A549 (cell line): ENCODE measurements around the gene HEXD. TPM values are rescaled to one million over a fixed set of nuclear protein-coding genes. Genes with fewer than 3 reads are reported as not detected.

Source experiments
- ATAC-seq, 2 experiments: fragments of 200-7000 bp in 1 of 2; fragments of >200 bp in 1 of 2; cut with Nextera tagmentation in 1 of 2; cut with Tn5 transposase in 1 of 2; 3 replicates each; pipeline versions ENCODE4 v1.8.0 to v1.9.1; 2018 to 2020; ENCODE audit warnings: mild to moderate bottlenecking in 1 of 2, moderate library complexity in 1 of 2
- CTCF ChIA-PET: fragments of 300-600 bp; sonication (Branson Sonifier 250); formaldehyde crosslinking; extraction: SDS; loops from one replicate; lab custom pipeline; 2021; ENCODE audit warnings: antibody characterized with exemption, inconsistent platforms; lab: Yijun Ruan, JAX
- POLR2A ChIA-PET: fragments of 350-600 bp; formaldehyde crosslinking; extraction: SDS; loops from one replicate; lab custom pipeline; 2021; ENCODE audit warnings: antibody characterized with exemption, inconsistent platforms; lab: Yijun Ruan, JAX
- DNase-seq, 2 experiments: peaks; one replicate each; pipeline versions ENCODE4 v3.0.0 to v3.0.0-alpha.2; 2011 to 2016; ENCODE audit warnings: low read depth in 1 of 2, low spot score in 1 of 2
- FAIRE-seq: peaks from 2 replicates; lab custom pipeline; 2011; peaks lifted over from hg19 to GRCh38; lab: Jason Lieb, UNC
- H3K27ac ChIP-seq, 2 experiments: fragments of >200 bp; sonication (Bioruptor Twin); formaldehyde crosslinking; 3 replicates each; pipeline ENCODE4 v1.5.1; 2016 to 2017
- H3K4me1 ChIP-seq: fragments of >200 bp; sonication (Bioruptor Twin); formaldehyde crosslinking; 3 replicates; pipeline ENCODE4 v1.6.1; 2016
- H3K4me2 ChIP-seq: fragments of >200 bp; sonication (Bioruptor Twin); formaldehyde crosslinking; 3 replicates; pipeline ENCODE4 v1.6.1; 2016
- H3K4me3 ChIP-seq: fragments of >200 bp; sonication (Bioruptor Twin); formaldehyde crosslinking; 3 replicates; pipeline ENCODE4 v1.5.1; 2016
- H3K9me3 ChIP-seq: fragments of >200 bp; sonication (Bioruptor Twin); formaldehyde crosslinking; 3 replicates; pipeline ENCODE4 v1.6.1; 2016
- EHF ChIP-seq: fragments of 250-450 bp; sonication (Bioruptor Pico); IDR thresholded peaks from 2 replicates; pipeline ENCODE4 v1.5.0; 2020; ENCODE audit warnings: mild to moderate bottlenecking
- FOSB ChIP-seq: fragments of 250-450 bp; sonication (Bioruptor Pico); IDR thresholded peaks from 2 replicates; pipeline ENCODE4 v1.5.0; 2020; ENCODE audit warnings: mild to moderate bottlenecking, moderate library complexity
- FOXS1 ChIP-seq: fragments of 250-450 bp; sonication (Bioruptor Pico); IDR thresholded peaks from 2 replicates; pipeline ENCODE4 v1.5.0; 2020; ENCODE audit warnings: mild to moderate bottlenecking, moderate library complexity
- GATA3 ChIP-seq: IDR thresholded peaks from 2 replicates; pipeline ENCODE4 v1.6.1; 2012; ENCODE audit warnings: borderline replicate concordance
- HOXB5 ChIP-seq: fragments of 250-450 bp; sonication (Bioruptor Pico); IDR thresholded peaks from 2 replicates; pipeline ENCODE4 v1.5.0; 2020; ENCODE audit warnings: mild to moderate bottlenecking, moderate library complexity
- KDM5A ChIP-seq: fragments of 200-600 bp; sonication (generic); IDR thresholded peaks from 2 replicates; pipeline ENCODE4 v1.6.1; 2016; ENCODE audit warnings: antibody characterized with exemption, mild to moderate bottlenecking
- NFE2L2 ChIP-seq: fragments of 150-350 bp; conservative IDR thresholded peaks from 2 replicates; pipeline ENCODE4 v1.6.1; 2014; ENCODE audit warnings: low read length
- PHF8 ChIP-seq: fragments of 200-600 bp; sonication (generic); IDR thresholded peaks from 2 replicates; pipeline ENCODE4 v1.6.1; 2016; ENCODE audit warnings: low read depth, mild to moderate bottlenecking, antibody characterized with exemption, moderate library complexity, borderline replicate concordance
- POLR2A ChIP-seq: IDR thresholded peaks from 2 replicates; pipeline ENCODE4 v1.6.1; 2012; ENCODE audit warnings: mild to moderate bottlenecking, low read length
- RARB ChIP-seq: fragments of 250-450 bp; sonication (Bioruptor Pico); IDR thresholded peaks from 2 replicates; pipeline ENCODE4 v1.8.0; 2021; ENCODE audit warnings: mild to moderate bottlenecking, moderate library complexity
- RCOR1 ChIP-seq: fragments of 150-350 bp; IDR thresholded peaks from 2 replicates; pipeline ENCODE4 v1.6.1; 2014; ENCODE audit warnings: antibody characterized with exemption, low read length, low read depth
- RFX5 ChIP-seq: fragments of 450-650 bp; IDR thresholded peaks from 2 replicates; pipeline ENCODE4 v1.7.1; 2014; ENCODE audit warnings: antibody characterized with exemption, mild to moderate bottlenecking, moderate library complexity
- ZNF302 ChIP-seq: fragments of 250-450 bp; sonication (Bioruptor Pico); IDR thresholded peaks from 2 replicates; pipeline ENCODE4 v1.9.0; 2021; ENCODE audit warnings: inconsistent platforms, mild to moderate bottlenecking, moderate library complexity
- WGBS: methylation state at CpG from one replicate; pipeline ENCODE4 v1.1.6; 2017; ENCODE audit errors: missing lambda C conversion rate; 5-methylcytosine and 5-hydroxymethylcytosine counted together
- polyA plus RNA-seq, 4 experiments: library from polyadenylated mRNA; depleted of rRNA in 3 of 4; stranded (reverse); fragments of >200 nt; fragmentation: RNase III in 1 of 4; extraction: RNeasy Plus Mini Kit Qiagen cat#74134 plus additional on column Dnase treatment in 1 of 4; gene quantifications; 2 replicates in 3 of 4; 3 replicates in 1 of 4; pipeline ENCODE4 v1.2.3, GENCODE V29; 2011 to 2017
- TF ChIP-seq, protein P1 (sequence below): fragments of 250-450 bp; sonication (Bioruptor Pico); IDR thresholded peaks from 2 replicates; pipeline ENCODE4 v1.5.0; 2020; ENCODE audit warnings: low read depth, mild to moderate bottlenecking, moderate library complexity
- TF ChIP-seq, protein P2 (sequence below): fragments of 200-600 bp; sonication (generic); IDR thresholded peaks from 2 replicates; pipeline ENCODE4 v1.6.1; 2016; ENCODE audit warnings: antibody characterized with exemption, mild to moderate bottlenecking, moderate library complexity
- TF ChIP-seq, protein P3 (sequence below): fragments of >200 bp; sonication (Bioruptor Twin); formaldehyde crosslinking; IDR thresholded peaks from 3 replicates; pipeline ENCODE4 v1.6.1; 2016
- TF ChIP-seq, protein P4 (sequence below): fragments of >200 bp; sonication (Bioruptor Twin); formaldehyde crosslinking; IDR thresholded peaks from 3 replicates; pipeline ENCODE4 v1.5.1; 2016
- TF ChIP-seq, protein P5 (sequence below): fragments of 250-450 bp; sonication (Bioruptor Pico); IDR thresholded peaks from 2 replicates; pipeline ENCODE4 v1.5.0; 2021; ENCODE audit warnings: mild to moderate bottlenecking, moderate library complexity, borderline replicate concordance
- TF ChIP-seq, protein P6 (sequence below): IDR thresholded peaks from 2 replicates; pipeline ENCODE4 v1.6.1; 2012

The HEXD gene
- polyA plus RNA-seq, 2 of the 4 experiments (the other 2 are of a cell fraction): 18.0 to 19.5 TPM

DNA sequence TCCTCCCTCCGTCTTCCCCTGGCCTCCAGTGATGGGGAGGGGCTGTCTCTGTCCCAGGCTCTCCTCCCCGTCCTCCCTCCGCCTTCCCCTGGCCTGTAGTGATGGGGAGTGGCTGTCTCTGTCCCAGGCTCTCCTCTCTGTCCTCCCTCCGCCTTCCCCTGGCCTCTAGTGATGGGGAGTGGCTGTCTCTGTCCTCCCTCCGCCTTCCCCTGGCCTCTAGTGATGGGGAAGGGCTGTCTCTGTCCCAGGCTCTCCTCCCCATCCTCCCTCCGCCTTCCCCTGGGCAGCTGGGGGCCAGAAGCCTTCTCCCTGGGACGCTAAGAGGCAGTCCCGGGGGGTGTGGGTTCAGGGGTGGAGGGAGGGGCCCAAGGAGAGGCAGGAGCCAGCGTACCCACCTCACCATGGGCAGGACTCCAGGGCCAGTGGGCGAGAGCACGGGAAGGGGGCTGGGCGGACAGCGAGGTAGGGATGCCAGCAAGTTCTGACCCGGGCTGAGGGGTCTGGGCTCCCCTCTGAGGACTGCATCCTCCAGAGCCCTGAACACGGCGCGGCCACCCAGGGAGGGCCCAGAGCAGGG is 31.8 kb upstream of the HEXD start:
- Histone ChIP-seq H3K4me2 (no peak overlapping the region), H3K9me3 (no peaks in the 10 kb centered on the region), H3K27ac (peak overlapping the region in 1 of 2 experiments; percentile 3; a peak in 2 of 6 replicates), H3K4me1 (peaks cover 24% of the 10 kb centered on the region), H3K4me3 (no peak overlapping the region)
- no peak for FAIRE-seq
- WGBS: 72% methylated on average over 12 of the region's 17 CpGs
- ChIA-PET CTCF (interaction anchor here (0.9 to 2.2 kb wide), 3 partner anchors 11 to 150 kb away, joined by 3 to 7 read pairs (median 5); no protein-coding TSS in a partner anchor), POLR2A (no interaction called here)
- TF ChIP-seq NFE2L2: no peak
- no peak for DNase-seq
- ATAC-seq: peak in 1 of 2 experiments; percentile 12; a peak in 3 of 6 replicates

DNA sequence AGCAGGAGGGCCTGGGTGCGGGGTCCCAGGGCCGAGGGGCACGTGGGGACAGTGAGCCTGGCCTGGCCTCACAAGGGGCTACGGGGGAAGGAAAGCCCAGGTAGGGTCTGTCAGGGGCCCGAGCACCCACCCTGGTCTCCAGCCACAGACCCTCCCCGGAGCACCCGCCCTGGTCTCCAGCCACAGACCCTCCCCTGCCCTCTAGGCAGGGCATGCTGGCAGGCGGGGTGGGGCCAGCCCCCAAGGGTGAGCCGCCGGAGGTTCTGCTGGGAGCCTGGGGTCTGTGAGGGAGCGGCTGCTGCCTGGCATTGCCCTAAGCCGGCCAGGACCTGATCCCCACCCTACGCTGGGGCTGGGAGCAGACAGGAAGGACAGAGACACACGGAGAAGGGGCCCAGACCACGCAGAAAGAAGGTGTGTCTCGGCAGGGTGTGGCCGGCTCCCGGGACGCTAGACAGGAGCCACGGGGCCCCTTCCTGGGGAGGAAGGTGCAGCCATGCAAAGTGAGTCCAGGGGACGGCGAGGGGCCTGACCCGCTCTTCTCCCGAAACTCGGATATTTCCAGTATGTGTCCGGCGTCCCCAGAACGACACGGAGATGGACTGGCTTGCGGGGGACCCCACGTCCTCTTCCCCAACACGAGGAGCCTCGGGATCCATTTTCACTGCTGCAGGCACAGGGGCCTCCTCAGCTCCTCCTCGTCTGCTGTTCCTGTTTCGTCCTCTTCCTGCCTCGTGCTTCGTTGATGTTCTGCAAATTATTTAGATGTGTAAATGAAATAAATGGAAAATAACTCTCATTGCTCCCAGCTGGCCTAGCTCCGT is 31.1 kb upstream of the HEXD start:
- ATAC-seq (peak in 1 of 2 experiments; percentile 7; a peak in 1 of 6 replicates), FAIRE-seq (no peak), DNase-seq (no peak)
- Histone ChIP-seq H3K4me1 (peaks cover 24% of the 10 kb centered on the region), H3K4me3 (no peak overlapping the region), H3K27ac (peak overlapping the region in 1 of 2 experiments; percentile 3; a peak in 2 of 6 replicates), H3K9me3 (no peaks in the 10 kb centered on the region), H3K4me2 (no peak overlapping the region)
- POLR2A ChIA-PET: no interaction called here
- 71% methylated on average over 37 of the region's 38 CpGs for WGBS
- TF ChIP-seq, protein P1, sequence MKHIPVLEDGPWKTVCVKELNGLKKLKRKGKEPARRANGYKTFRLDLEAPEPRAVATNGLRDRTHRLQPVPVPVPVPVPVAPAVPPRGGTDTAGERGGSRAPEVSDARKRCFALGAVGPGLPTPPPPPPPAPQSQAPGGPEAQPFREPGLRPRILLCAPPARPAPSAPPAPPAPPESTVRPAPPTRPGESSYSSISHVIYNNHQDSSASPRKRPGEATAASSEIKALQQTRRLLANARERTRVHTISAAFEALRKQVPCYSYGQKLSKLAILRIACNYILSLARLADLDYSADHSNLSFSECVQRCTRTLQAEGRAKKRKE (CRISPR knock-in tag): no peak
- TF ChIP-seq RARB (CRISPR knock-in tag): no peak
- no peak for TF ChIP-seq FOSB
- TF ChIP-seq HOXB5 (CRISPR knock-in tag): no peak
- TF ChIP-seq, protein P2, sequence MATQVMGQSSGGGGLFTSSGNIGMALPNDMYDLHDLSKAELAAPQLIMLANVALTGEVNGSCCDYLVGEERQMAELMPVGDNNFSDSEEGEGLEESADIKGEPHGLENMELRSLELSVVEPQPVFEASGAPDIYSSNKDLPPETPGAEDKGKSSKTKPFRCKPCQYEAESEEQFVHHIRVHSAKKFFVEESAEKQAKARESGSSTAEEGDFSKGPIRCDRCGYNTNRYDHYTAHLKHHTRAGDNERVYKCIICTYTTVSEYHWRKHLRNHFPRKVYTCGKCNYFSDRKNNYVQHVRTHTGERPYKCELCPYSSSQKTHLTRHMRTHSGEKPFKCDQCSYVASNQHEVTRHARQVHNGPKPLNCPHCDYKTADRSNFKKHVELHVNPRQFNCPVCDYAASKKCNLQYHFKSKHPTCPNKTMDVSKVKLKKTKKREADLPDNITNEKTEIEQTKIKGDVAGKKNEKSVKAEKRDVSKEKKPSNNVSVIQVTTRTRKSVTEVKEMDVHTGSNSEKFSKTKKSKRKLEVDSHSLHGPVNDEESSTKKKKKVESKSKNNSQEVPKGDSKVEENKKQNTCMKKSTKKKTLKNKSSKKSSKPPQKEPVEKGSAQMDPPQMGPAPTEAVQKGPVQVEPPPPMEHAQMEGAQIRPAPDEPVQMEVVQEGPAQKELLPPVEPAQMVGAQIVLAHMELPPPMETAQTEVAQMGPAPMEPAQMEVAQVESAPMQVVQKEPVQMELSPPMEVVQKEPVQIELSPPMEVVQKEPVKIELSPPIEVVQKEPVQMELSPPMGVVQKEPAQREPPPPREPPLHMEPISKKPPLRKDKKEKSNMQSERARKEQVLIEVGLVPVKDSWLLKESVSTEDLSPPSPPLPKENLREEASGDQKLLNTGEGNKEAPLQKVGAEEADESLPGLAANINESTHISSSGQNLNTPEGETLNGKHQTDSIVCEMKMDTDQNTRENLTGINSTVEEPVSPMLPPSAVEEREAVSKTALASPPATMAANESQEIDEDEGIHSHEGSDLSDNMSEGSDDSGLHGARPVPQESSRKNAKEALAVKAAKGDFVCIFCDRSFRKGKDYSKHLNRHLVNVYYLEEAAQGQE: no peak
- TF ChIP-seq RCOR1: no peak
- TF ChIP-seq POLR2A: no peak
- TF ChIP-seq, protein P3, sequence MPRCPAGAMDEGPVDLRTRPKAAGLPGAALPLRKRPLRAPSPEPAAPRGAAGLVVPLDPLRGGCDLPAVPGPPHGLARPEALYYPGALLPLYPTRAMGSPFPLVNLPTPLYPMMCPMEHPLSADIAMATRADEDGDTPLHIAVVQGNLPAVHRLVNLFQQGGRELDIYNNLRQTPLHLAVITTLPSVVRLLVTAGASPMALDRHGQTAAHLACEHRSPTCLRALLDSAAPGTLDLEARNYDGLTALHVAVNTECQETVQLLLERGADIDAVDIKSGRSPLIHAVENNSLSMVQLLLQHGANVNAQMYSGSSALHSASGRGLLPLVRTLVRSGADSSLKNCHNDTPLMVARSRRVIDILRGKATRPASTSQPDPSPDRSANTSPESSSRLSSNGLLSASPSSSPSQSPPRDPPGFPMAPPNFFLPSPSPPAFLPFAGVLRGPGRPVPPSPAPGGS: no peak
- TF ChIP-seq, protein P4, sequence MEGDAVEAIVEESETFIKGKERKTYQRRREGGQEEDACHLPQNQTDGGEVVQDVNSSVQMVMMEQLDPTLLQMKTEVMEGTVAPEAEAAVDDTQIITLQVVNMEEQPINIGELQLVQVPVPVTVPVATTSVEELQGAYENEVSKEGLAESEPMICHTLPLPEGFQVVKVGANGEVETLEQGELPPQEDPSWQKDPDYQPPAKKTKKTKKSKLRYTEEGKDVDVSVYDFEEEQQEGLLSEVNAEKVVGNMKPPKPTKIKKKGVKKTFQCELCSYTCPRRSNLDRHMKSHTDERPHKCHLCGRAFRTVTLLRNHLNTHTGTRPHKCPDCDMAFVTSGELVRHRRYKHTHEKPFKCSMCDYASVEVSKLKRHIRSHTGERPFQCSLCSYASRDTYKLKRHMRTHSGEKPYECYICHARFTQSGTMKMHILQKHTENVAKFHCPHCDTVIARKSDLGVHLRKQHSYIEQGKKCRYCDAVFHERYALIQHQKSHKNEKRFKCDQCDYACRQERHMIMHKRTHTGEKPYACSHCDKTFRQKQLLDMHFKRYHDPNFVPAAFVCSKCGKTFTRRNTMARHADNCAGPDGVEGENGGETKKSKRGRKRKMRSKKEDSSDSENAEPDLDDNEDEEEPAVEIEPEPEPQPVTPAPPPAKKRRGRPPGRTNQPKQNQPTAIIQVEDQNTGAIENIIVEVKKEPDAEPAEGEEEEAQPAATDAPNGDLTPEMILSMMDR: no peak
- no peak for TF ChIP-seq EHF (CRISPR knock-in tag)
- TF ChIP-seq KDM5A: no peak
- no peak for TF ChIP-seq ZNF302 (CRISPR knock-in tag)
- TF ChIP-seq FOXS1 (CRISPR knock-in tag): no peak
- TF ChIP-seq, protein P5, sequence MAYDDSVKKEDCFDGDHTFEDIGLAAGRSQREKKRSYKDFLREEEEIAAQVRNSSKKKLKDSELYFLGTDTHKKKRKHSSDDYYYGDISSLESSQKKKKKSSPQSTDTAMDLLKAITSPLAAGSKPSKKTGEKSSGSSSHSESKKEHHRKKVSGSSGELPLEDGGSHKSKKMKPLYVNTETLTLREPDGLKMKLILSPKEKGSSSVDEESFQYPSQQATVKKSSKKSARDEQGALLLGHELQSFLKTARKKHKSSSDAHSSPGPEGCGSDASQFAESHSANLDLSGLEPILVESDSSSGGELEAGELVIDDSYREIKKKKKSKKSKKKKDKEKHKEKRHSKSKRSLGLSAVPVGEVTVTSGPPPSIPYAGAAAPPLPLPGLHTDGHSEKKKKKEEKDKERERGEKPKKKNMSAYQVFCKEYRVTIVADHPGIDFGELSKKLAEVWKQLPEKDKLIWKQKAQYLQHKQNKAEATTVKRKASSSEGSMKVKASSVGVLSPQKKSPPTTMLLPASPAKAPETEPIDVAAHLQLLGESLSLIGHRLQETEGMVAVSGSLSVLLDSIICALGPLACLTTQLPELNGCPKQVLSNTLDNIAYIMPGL: no peak
- TF ChIP-seq, protein P6, sequence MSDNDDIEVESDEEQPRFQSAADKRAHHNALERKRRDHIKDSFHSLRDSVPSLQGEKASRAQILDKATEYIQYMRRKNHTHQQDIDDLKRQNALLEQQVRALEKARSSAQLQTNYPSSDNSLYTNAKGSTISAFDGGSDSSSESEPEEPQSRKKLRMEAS: no peak
- TF ChIP-seq GATA3: no peak
- TF ChIP-seq PHF8: no peak
- TF ChIP-seq NFE2L2: no peak
- TF ChIP-seq RFX5: no peak
- CTCF ChIA-PET: interaction anchor here (0.6 to 2.8 kb wide), 2 partner anchors 36 to 53 kb away, joined by 3 to 15 read pairs; no protein-coding TSS in a partner anchor
